Astrocyte (in vitro differentiated cells and primary cell): Measurements from ENCODE around the gene PCYT2.

Experiments used
- EZH2 ChIP-seq: IDR thresholded peaks from 2 replicates; pipeline ENCODE4 v1.6.1; 2012; ENCODE audit warnings: mild to moderate bottlenecking, low read length, inconsistent platforms; ENCODE audit not compliant: insufficient read depth
- TF ChIP-seq, protein P1 (sequence below): IDR thresholded peaks from 2 replicates; pipeline ENCODE4 v1.5.1; 2011; ENCODE audit warnings: low read depth, mild to moderate bottlenecking, inconsistent platforms, low read length, moderate library complexity; ENCODE audit not compliant: insufficient read depth

DNA sequence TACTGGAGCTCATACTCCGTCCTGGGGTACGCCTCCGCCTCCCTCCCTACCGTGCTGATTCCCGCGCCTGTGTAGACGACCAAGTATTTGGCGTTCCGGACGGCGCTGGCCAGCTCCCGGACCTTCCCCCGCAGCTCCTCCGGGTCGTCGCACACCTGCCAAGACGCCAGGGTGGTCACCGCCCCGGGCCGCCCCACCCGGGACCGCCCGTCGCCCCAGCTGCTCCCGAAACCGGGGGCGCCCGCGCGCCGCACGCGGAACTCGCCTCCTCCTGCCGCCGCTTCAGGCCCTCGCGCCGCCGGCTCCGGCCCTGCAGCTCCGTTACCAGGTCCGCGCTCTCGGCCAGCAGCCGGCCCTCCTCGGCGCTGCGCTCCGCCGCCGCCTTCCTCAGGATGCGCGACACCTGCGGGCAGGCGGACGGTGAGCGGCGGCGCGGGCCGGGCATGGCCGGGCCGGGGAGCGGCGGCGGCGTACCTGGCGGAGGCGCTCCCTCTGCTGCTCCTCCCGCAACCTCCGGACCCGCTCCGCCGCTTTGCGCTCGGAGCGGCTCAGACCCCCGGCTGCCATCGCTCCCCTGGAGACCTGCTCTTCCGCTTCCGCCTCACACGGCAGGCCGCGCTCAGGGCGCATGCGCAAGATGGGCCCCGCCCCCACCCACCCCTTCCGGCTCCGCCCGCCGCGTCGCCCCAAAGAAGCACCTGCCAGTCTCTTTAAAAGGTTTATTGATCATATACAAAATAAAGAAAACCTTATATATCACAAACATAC, 6.5 kb upstream of the PCYT2 start, which contains the start of gene SIRT7:
- TF ChIP-seq, protein P1, sequence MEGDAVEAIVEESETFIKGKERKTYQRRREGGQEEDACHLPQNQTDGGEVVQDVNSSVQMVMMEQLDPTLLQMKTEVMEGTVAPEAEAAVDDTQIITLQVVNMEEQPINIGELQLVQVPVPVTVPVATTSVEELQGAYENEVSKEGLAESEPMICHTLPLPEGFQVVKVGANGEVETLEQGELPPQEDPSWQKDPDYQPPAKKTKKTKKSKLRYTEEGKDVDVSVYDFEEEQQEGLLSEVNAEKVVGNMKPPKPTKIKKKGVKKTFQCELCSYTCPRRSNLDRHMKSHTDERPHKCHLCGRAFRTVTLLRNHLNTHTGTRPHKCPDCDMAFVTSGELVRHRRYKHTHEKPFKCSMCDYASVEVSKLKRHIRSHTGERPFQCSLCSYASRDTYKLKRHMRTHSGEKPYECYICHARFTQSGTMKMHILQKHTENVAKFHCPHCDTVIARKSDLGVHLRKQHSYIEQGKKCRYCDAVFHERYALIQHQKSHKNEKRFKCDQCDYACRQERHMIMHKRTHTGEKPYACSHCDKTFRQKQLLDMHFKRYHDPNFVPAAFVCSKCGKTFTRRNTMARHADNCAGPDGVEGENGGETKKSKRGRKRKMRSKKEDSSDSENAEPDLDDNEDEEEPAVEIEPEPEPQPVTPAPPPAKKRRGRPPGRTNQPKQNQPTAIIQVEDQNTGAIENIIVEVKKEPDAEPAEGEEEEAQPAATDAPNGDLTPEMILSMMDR, result no peak
- TF ChIP-seq EZH2, result no peak
